K562 (cell line): ENCODE data around the gene SKAP2. TPM values are rescaled to one million over a fixed set of nuclear protein-coding genes. Genes with fewer than 3 reads are reported as not detected.

Experiments
- BHLHE40 ChIP-seq: IDR thresholded peaks from 2 replicates; pipeline ENCODE4 v1.6.1; 2011; ENCODE audit warnings: low read length, improper control_type of control experiment
- ELF4 ChIP-seq: fragments of 450-650 bp; formaldehyde crosslinking; IDR thresholded peaks from 2 replicates; pipeline ENCODE4 v1.4.0; 2022; ENCODE audit warnings: missing genetic modification characterization
- KLF16 ChIP-seq: IDR thresholded peaks from 2 replicates; pipeline ENCODE4 v1.6.1; 2016; ENCODE audit warnings: antibody characterized with exemption
- MYC ChIP-seq, 2 experiments: fragments of 250-450 bp in 1 of 2; sonication (Bioruptor Pico) in 1 of 2; IDR thresholded peaks; 2 replicates each; pipeline versions ENCODE4 v1.5.1 to v1.6.1; 2012 to 2021; ENCODE audit warnings: low read depth in 2 of 2, borderline replicate concordance in 1 of 2, improper control_type of control experiment in 1 of 2, low read length in 1 of 2, mild to moderate bottlenecking in 1 of 2, moderate library complexity in 1 of 2
- NFE2 ChIP-seq: IDR thresholded peaks from 2 replicates; pipeline ENCODE4 v1.6.1; 2014; ENCODE audit warnings: antibody characterized with exemption, low read depth
- RAD21 ChIP-seq, 2 experiments: fragments of 250-450 bp in 1 of 2; fragments of 450-650 bp in 1 of 2; sonication (Bioruptor Pico) in 1 of 2; formaldehyde crosslinking in 1 of 2; IDR thresholded peaks in 1 of 2; conservative IDR thresholded peaks in 1 of 2; 2 replicates each; pipeline versions ENCODE4 v1.4.0 to v1.8.0; 2020 to 2022; ENCODE audit warnings: mild to moderate bottlenecking in 2 of 2, moderate library complexity in 1 of 2
- RB1 ChIP-seq: fragments of 450-650 bp; IDR thresholded peaks from 2 replicates; pipeline ENCODE4 v1.6.1; 2017; ENCODE audit warnings: low read depth, mild to moderate bottlenecking
- STAG1 ChIP-seq: sonication (generic); formaldehyde crosslinking; IDR thresholded peaks from 2 replicates; pipeline ENCODE4 v1.5.0; 2020; ENCODE audit warnings: missing genetic modification reagents, borderline replicate concordance
- polyA plus RNA-seq, 8 experiments: library from polyadenylated mRNA; depleted of rRNA in 4 of 8; stranded (reverse) in 5 of 8; unstranded in 3 of 8; fragments of >200 nt; fragmentation: Nextera tagmentation in 2 of 8; fragmentation: Illumina TruSeq in 1 of 8; extraction: Ambion mirVana in 2 of 8; extraction: Trizol in 1 of 8; gene quantifications; 2 replicates each; pipeline versions ENCODE4 v1.2.1 to v1.2.3, GENCODE V29; 2011 to 2014; ENCODE audit warnings: inconsistent platforms in 1 of 8, missing spikeins in 1 of 8
- total RNA-seq, 7 experiments: library from RNA; depleted of rRNA in 6 of 7; stranded (reverse); fragments of >200 nt in 6 of 7; fragmentation: Illumina TruSeq in 2 of 7; extraction: Trizol in 2 of 7; gene quantifications; 2 replicates each; pipeline versions ENCODE4 v1.2.1 to v1.2.3, GENCODE V29; 2011 to 2021; ENCODE audit warnings: low replicate concordance in 1 of 7
- TF ChIP-seq, protein P1 (sequence below), 2 experiments: IDR thresholded peaks in 1 of 2; conservative IDR thresholded peaks in 1 of 2; 2 replicates each; pipeline ENCODE4 v1.6.1; 2016; ENCODE audit warnings: low read depth in 2 of 2, mild to moderate bottlenecking in 1 of 2, missing compliant biosample characterization in 1 of 2, missing genetic modification characterization in 1 of 2, moderate library complexity in 1 of 2
- TF ChIP-seq, protein P2 (sequence below), 2 experiments: fragments of 450-650 bp in 1 of 2; IDR thresholded peaks; 2 replicates each; pipeline ENCODE4 v1.6.1; 2011 to 2017; ENCODE audit warnings: low read depth in 2 of 2, antibody characterized with exemption in 1 of 2, borderline replicate concordance in 1 of 2, low read length in 1 of 2, mild to moderate bottlenecking in 1 of 2, mixed read lengths in 1 of 2; ENCODE audit not compliant: control insufficient read depth in 1 of 2
- TF ChIP-seq, protein P3 (sequence below): fragments of 450-650 bp; IDR thresholded peaks from 2 replicates; pipeline ENCODE4 v1.6.1; 2017; ENCODE audit warnings: antibody characterized with exemption
- TF ChIP-seq, protein P4 (sequence below): fragments of 250-450 bp; sonication (Bioruptor Pico); IDR thresholded peaks from 2 replicates; pipeline ENCODE4 v1.5.0; 2022; ENCODE audit warnings: mild to moderate bottlenecking
- TF ChIP-seq, protein P5 (sequence below): fragments of 450-650 bp; formaldehyde crosslinking; IDR thresholded peaks from 2 replicates; pipeline ENCODE4 v1.4.0; 2020; ENCODE audit warnings: mild to moderate bottlenecking, moderate library complexity

Gene SKAP2
- total and polyA plus RNA-seq, 9 of the 15 experiments (the other 6 are each of a cell fraction or from before 2014, with no cell fraction given) = 4.2 to 11.7 (median 8.3) TPM

DNA sequence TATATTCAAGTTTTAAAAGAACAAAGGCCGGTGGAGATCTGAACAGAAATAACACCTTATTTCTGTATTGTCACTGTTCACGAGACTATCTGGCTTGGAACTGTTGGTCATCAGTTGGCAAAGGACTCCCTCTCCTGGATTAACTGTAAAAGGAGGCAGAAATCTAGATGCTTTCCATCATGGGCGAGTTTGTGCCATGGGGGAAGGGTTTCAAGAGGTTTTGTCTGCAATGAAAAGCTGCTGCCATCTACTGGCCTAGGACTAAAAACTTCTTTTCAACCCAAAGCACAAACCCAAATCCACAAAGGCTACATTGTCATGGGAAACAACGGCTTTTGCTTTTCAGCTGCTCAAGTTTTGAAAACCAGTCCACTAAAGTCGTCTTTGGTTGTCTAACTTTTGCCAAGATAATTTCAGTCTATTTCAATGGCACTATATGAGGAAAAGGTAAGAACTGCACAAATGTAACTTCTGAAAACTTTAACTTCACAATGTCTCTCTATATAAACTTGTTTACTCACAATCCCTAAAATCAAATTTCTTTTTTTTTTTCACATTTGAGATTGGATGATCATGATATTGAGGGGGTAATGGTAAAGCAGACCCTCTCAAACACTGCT is 196.8 kb downstream of the SKAP2 start (continued):
- TF ChIP-seq RB1 = peak; percentile 62; the same call in 1 of the 2 replicates
- TF ChIP-seq RAD21 (CRISPR knock-in tag; conservative IDR thresholded peaks at IDR 0.05 in 1 of 2, IDR thresholded peaks at IDR 0.05 in 1 of 2) = peak; percentile 95 to 96
- TF ChIP-seq, protein P1, sequence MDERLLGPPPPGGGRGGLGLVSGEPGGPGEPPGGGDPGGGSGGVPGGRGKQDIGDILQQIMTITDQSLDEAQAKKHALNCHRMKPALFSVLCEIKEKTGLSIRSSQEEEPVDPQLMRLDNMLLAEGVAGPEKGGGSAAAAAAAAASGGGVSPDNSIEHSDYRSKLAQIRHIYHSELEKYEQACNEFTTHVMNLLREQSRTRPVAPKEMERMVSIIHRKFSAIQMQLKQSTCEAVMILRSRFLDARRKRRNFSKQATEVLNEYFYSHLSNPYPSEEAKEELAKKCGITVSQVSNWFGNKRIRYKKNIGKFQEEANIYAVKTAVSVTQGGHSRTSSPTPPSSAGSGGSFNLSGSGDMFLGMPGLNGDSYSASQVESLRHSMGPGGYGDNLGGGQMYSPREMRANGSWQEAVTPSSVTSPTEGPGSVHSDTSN (CRISPR knock-in tag; IDR thresholded peaks at IDR 0.05; ENCODE audit: low read depth) = no peak
- TF ChIP-seq, protein P1 (tag; conservative IDR thresholded peaks at IDR 0.05; ENCODE audit: low read depth) = 0 out of 2 replicates have a peak, but pooled peaks have one; percentile 8
- TF ChIP-seq KLF16 = 0 out of 2 replicates have a peak, but pooled peaks have one; percentile 31
- peak; percentile 32; the same call in 1 of the 2 replicates for TF ChIP-seq MYC (IDR thresholded peaks at IDR 0.05; ENCODE audit: low read depth, low read length)
- TF ChIP-seq MYC (CRISPR knock-in tag; IDR thresholded peaks at IDR 0.05; ENCODE audit: borderline replicate concordance, low read depth) = no peak
- 0 out of 2 replicates have a peak, but pooled peaks have one; percentile 28 for TF ChIP-seq ELF4 (CRISPR knock-in tag)
- TF ChIP-seq, protein P2, sequence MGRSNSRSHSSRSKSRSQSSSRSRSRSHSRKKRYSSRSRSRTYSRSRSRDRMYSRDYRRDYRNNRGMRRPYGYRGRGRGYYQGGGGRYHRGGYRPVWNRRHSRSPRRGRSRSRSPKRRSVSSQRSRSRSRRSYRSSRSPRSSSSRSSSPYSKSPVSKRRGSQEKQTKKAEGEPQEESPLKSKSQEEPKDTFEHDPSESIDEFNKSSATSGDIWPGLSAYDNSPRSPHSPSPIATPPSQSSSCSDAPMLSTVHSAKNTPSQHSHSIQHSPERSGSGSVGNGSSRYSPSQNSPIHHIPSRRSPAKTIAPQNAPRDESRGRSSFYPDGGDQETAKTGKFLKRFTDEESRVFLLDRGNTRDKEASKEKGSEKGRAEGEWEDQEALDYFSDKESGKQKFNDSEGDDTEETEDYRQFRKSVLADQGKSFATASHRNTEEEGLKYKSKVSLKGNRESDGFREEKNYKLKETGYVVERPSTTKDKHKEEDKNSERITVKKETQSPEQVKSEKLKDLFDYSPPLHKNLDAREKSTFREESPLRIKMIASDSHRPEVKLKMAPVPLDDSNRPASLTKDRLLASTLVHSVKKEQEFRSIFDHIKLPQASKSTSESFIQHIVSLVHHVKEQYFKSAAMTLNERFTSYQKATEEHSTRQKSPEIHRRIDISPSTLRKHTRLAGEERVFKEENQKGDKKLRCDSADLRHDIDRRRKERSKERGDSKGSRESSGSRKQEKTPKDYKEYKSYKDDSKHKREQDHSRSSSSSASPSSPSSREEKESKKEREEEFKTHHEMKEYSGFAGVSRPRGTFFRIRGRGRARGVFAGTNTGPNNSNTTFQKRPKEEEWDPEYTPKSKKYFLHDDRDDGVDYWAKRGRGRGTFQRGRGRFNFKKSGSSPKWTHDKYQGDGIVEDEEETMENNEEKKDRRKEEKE (IDR thresholded peaks at IDR 0.05; ENCODE audit: borderline replicate concordance in 1 of 2, control insufficient read depth in 1 of 2, low read depth in 2 of 2, low read length in 1 of 2) = no peak
- TF ChIP-seq, protein P3, sequence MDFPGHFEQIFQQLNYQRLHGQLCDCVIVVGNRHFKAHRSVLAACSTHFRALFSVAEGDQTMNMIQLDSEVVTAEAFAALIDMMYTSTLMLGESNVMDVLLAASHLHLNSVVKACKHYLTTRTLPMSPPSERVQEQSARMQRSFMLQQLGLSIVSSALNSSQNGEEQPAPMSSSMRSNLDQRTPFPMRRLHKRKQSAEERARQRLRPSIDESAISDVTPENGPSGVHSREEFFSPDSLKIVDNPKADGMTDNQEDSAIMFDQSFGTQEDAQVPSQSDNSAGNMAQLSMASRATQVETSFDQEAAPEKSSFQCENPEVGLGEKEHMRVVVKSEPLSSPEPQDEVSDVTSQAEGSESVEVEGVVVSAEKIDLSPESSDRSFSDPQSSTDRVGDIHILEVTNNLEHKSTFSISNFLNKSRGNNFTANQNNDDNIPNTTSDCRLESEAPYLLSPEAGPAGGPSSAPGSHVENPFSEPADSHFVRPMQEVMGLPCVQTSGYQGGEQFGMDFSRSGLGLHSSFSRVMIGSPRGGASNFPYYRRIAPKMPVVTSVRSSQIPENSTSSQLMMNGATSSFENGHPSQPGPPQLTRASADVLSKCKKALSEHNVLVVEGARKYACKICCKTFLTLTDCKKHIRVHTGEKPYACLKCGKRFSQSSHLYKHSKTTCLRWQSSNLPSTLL = no peak
- peak; percentile 60; the same call in 1 of the 2 replicates for TF ChIP-seq STAG1 (CRISPR knock-in tag)
- TF ChIP-seq, protein P4, sequence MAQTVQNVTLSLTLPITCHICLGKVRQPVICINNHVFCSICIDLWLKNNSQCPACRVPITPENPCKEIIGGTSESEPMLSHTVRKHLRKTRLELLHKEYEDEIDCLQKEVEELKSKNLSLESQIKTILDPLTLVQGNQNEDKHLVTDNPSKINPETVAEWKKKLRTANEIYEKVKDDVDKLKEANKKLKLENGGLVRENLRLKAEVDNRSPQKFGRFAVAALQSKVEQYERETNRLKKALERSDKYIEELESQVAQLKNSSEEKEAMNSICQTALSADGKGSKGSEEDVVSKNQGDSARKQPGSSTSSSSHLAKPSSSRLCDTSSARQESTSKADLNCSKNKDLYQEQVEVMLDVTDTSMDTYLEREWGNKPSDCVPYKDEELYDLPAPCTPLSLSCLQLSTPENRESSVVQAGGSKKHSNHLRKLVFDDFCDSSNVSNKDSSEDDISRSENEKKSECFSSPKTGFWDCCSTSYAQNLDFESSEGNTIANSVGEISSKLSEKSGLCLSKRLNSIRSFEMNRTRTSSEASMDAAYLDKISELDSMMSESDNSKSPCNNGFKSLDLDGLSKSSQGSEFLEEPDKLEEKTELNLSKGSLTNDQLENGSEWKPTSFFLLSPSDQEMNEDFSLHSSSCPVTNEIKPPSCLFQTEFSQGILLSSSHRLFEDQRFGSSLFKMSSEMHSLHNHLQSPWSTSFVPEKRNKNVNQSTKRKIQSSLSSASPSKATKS (CRISPR knock-in tag) = no peak
- peak; percentile 20; the same call in 1 of the 2 replicates for TF ChIP-seq NFE2
- peak; percentile 84 for TF ChIP-seq BHLHE40
- TF ChIP-seq, protein P5, sequence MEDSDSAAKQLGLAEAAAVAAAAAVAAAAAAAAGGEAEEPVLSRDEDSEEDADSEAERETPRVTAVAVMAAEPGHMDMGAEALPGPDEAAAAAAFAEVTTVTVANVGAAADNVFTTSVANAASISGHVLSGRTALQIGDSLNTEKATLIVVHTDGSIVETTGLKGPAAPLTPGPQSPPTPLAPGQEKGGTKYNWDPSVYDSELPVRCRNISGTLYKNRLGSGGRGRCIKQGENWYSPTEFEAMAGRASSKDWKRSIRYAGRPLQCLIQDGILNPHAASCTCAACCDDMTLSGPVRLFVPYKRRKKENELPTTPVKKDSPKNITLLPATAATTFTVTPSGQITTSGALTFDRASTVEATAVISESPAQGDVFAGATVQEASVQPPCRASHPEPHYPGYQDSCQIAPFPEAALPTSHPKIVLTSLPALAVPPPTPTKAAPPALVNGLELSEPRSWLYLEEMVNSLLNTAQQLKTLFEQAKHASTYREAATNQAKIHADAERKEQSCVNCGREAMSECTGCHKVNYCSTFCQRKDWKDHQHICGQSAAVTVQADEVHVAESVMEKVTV = peak; percentile 97
